ENCODE results near the gene C5orf46.

Gene C5orf46

GRCh38 chr5:147859962-147860640 lies 46.2 kb downstream of the C5orf46 start:
- in situ Hi-C loops (cut with MboI; ENCODE audit: low sequenced_read_pairs) = no loop called here

- in situ Hi-C loops (cut with MboI; ENCODE audit: low sequenced_read_pairs) = no loop called here
Measured at GRCh38 chr5:147858565-147858964, 47.8 kb downstream of the C5orf46 start.

- in situ Hi-C loops (cut with MboI; ENCODE audit: low sequenced_read_pairs) = no loop called here
Measured at GRCh38 chr5:147857302-147858129, 48.8 kb downstream of the C5orf46 start.

- in situ Hi-C loops (cut with MboI; ENCODE audit: low sequenced_read_pairs) = no loop called here
Measured at GRCh38 chr5:147856801-147857200, 49.5 kb downstream of the C5orf46 start.

GRCh38 chr5:147855774-147856069 lies 50.6 kb downstream of the C5orf46 start:
- in situ Hi-C loops (cut with MboI; ENCODE audit: low sequenced_read_pairs) = no loop called here

- in situ Hi-C loops (cut with MboI; ENCODE audit: low sequenced_read_pairs) = no loop called here
Measured at GRCh38 chr5:147854894-147855773, 51.2 kb downstream of the C5orf46 start.

GRCh38 chr5:147854331-147854730 lies 52.0 kb downstream of the C5orf46 start:
- in situ Hi-C loops (cut with MboI; ENCODE audit: low sequenced_read_pairs) = no loop called here

- in situ Hi-C loops (cut with MboI; ENCODE audit: low sequenced_read_pairs) = no loop called here
Measured at GRCh38 chr5:147853372-147853987, 52.9 kb downstream of the C5orf46 start.

- in situ Hi-C loops (cut with MboI; ENCODE audit: low sequenced_read_pairs) = no loop called here
Measured at GRCh38 chr5:147852365-147852764, 54.0 kb downstream of the C5orf46 start.

- in situ Hi-C loops (cut with MboI; ENCODE audit: low sequenced_read_pairs) = no loop called here
Measured at GRCh38 chr5:147851578-147851977, 54.8 kb downstream of the C5orf46 start.

- in situ Hi-C loops (cut with MboI; ENCODE audit: low sequenced_read_pairs) = no loop called here
Measured at GRCh38 chr5:147849226-147849625, 57.1 kb downstream of the C5orf46 start.

GRCh38 chr5:147845618-147846017 lies 60.7 kb downstream of the C5orf46 start:
- in situ Hi-C loops (cut with MboI; ENCODE audit: low sequenced_read_pairs) = no loop called here

- in situ Hi-C loops (cut with MboI; ENCODE audit: low sequenced_read_pairs) = no loop called here
Measured at GRCh38 chr5:147844846-147845245, 61.5 kb downstream of the C5orf46 start.

- in situ Hi-C loops (cut with MboI; ENCODE audit: low sequenced_read_pairs) = no loop called here
Measured at GRCh38 chr5:147842869-147843268, 63.5 kb downstream of the C5orf46 start.

Measured in HL-60/S4 (cell line).